LNCaP clone FGC (cell line): Measurements from ENCODE around the gene PPP1R1A.
A peak's percentile ranks its signal among the peaks of the same experiment; 100 is the strongest.

Experiments used
- DNase-seq: peaks from one replicate; pipeline ENCODE4 v3.0.0-alpha.2; 2011; ENCODE audit warnings: low read depth
- H3K4me3 ChIP-seq: 2 replicates; pipeline ENCODE4 v1.5.1; 2011; ENCODE audit warnings: mild to moderate bottlenecking, low read depth, low read length, control low read depth
- CTCF ChIP-seq: IDR thresholded peaks from 2 replicates; pipeline ENCODE4 v1.5.1; 2012; ENCODE audit warnings: mild to moderate bottlenecking; ENCODE audit not compliant: control insufficient read depth, insufficient read depth; ENCODE audit errors: extremely low read depth

PPP1R1A gene

GRCh38 chr12:54558759-54559158 is 29.7 kb downstream of the PPP1R1A start:
- DNase-seq: no peak
- no peak overlapping the region for H3K4me3 ChIP-seq
- TF ChIP-seq CTCF: no peak

- H3K4me3 ChIP-seq: no peak overlapping the region
- no peak for TF ChIP-seq CTCF
- no peak for DNase-seq
Measured at GRCh38 chr12:54558311-54558710, 30.1 kb downstream of the PPP1R1A start.

- TF ChIP-seq CTCF: no peak
- DNase-seq: no peak
- no peak overlapping the region for H3K4me3 ChIP-seq
Measured at GRCh38 chr12:54555670-54556257, 32.7 kb downstream of the PPP1R1A start.

GRCh38 chr12:54549774-54550451 is 38.5 kb downstream of the PPP1R1A start:
- peak overlapping the region; percentile 41 for H3K4me3 ChIP-seq
- no peak for TF ChIP-seq CTCF
- DNase-seq: no peak

GRCh38 chr12:54546511-54546910 is 41.9 kb downstream of the PPP1R1A start:
- DNase-seq: no peak
- no peak for TF ChIP-seq CTCF
- H3K4me3 ChIP-seq: no peak overlapping the region

GRCh38 chr12:54544743-54545142 is 43.7 kb downstream of the PPP1R1A start:
- no peak for DNase-seq
- TF ChIP-seq CTCF: no peak
- H3K4me3 ChIP-seq: no peak overlapping the region

- H3K4me3 ChIP-seq: no peak overlapping the region
- TF ChIP-seq CTCF: no peak
- no peak for DNase-seq
Measured at GRCh38 chr12:54543526-54543925, 44.9 kb downstream of the PPP1R1A start.
